GM12875 (cell line): Measurements from ENCODE around the gene ASB7.

ENCODE experiments used
- H3K4me3 ChIP-seq: one replicate; pipeline ENCODE4 v1.5.1; 2011; ENCODE audit warnings: low read depth, low read length, control low read depth
- CTCF ChIP-seq: IDR thresholded peaks from 2 replicates; pipeline ENCODE4 v1.5.1; 2011; ENCODE audit warnings: low read depth, mild to moderate bottlenecking, control low read depth, inconsistent platforms, low read length, moderate library complexity, borderline replicate concordance; ENCODE audit not compliant: insufficient read depth

The ASB7 gene

DNA sequence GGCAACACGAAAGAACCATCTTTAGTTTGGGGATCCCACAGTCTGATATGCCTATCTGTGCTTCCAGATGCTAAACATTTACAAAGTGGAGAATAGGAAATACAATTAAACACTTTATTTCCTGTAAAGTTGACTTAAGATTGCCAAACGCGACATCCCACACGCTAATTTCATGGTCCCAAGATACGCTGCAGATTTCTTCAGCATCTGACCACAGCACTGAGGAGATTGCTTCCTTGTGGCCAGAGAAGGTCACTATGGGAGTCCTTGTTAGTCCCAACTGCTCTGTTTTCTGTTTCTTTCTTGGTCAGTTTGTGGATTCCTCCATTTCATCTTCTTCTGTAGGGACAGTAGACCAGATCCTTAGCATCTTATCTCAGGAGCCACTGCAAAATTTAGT, 43.3 kb downstream of the ASB7 start:
- no peak for TF ChIP-seq CTCF
- H3K4me3 ChIP-seq: no peak overlapping the region

DNA sequence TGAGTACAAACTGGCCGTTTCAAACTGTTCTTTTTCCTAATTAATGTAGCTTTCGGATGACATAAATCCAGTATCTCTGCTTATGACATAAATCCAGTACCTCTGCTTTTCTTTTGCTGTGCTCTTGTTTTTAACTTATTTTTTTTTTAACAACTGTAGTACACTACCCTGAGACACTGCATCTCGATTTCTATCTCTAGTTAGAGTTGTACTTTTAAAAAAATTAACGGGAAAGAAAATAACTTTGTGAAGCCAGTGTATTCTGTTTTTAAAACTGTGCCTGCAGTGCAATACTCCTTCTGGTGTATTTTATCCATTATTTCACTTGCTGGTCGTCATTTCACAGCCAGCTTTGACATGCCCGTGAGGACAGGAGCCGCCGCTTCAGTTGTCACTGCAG, 46.6 kb downstream of the ASB7 start:
- no peak overlapping the region for H3K4me3 ChIP-seq
- no peak for TF ChIP-seq CTCF

DNA sequence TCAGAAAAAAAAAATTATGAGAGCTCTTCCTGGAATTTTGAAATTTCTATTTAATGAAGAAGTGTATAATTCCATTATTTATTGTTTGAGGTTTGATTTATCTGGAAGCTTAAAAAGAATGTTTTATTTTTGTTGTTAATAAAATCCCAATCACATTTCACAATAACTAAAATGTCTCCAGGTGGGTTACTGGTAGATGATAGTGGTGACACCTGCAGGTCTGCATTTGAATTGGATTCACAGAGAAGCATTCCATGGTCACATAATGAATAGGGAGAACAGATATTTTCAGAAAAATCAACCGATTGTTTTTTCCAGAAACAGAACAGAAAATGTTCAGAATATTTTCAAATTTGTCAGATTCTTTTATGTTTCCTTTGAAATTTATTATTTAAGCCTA, 48.3 kb downstream of the ASB7 start:
- no peak overlapping the region for H3K4me3 ChIP-seq
- TF ChIP-seq CTCF: no peak

GRCh38 chr15:100651253-100651652, 48.9 kb downstream of the ASB7 start:
- H3K4me3 ChIP-seq: no peak overlapping the region
- no peak for TF ChIP-seq CTCF

GRCh38 chr15:100652116-100652515, 49.7 kb downstream of the ASB7 start:
- TF ChIP-seq CTCF: no peak
- H3K4me3 ChIP-seq: no peak overlapping the region

DNA sequence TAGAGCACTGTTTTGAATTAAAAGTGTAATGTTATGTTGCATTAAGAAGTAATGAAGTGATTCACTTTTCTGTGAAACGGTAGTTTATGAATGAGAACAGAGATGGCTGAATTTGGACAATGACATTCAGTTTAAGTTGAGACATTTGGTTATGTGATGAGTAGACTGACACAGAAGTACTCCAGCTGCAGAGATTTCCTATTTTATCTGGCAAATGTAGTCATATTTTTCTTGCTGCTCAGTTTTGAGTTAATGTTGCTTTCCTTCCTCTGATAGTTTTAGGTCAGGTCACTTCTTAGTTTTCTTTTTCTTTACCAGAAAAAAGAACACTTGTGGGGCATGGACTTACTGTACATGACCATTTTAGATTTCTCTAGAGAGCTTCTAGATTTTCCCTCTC, 51.2 kb downstream of the ASB7 start:
- H3K4me3 ChIP-seq: no peak overlapping the region
- TF ChIP-seq CTCF: no peak

DNA sequence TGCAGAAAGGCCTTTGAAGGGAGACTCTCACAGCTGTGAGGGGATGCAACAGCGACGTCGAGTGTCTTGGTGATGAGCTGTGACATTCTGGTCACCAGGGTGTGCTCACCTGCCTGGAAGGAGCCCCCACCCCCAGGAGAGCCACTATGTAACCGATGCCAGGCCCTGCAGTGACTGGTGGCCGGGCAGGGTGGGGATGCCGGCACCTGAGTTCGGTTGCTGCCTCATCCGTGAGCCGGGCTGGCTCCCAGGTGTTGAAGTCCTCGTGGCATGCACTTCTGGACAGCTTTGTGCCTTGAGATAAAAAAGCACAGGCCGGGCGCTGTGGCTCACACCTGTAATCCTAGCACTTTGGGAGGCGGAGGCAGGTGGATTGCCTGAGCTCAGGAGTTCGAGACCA, 56.5 kb downstream of the ASB7 start:
- H3K4me3 ChIP-seq: no peak overlapping the region
- no peak for TF ChIP-seq CTCF

GRCh38 chr15:100661156-100661555, 58.8 kb downstream of the ASB7 start:
- H3K4me3 ChIP-seq: no peak overlapping the region
- no peak for TF ChIP-seq CTCF
